Measurements from ENCODE around the gene CMPK2.
"Not testable (repeated sequence)": the region's sequence is repeated elsewhere in the genome, so short reads cannot be mapped to it uniquely, and the experiment has no call there.

The CMPK2 gene

GRCh38 chr2:6902581-6902980, 36.9 kb upstream of the CMPK2 start:
- not testable (repeated sequence) for H3K27me3 ChIP-seq (ENCODE audit: control insufficient read depth in 2 of 2, insufficient read depth in 2 of 2, low read length in 2 of 2); H3K9ac ChIP-seq (ENCODE audit: low read depth in 1 of 2, low read length in 2 of 2); H3K9me3 ChIP-seq (ENCODE audit: control insufficient read depth in 2 of 2, low read length in 2 of 2); H3K4me1 ChIP-seq (ENCODE audit: control insufficient read depth in 2 of 2, insufficient read depth in 2 of 2, low read length in 2 of 2); H3K27ac ChIP-seq (ENCODE audit: low read depth in 2 of 2, low read length in 2 of 2); H3K36me3 ChIP-seq (ENCODE audit: control insufficient read depth in 2 of 2, insufficient read depth in 2 of 2, low read length in 2 of 2); H3K4me3 ChIP-seq (ENCODE audit: low read length in 2 of 2)

- Histone ChIP-seq H3K9ac (ENCODE audit: low read depth in 1 of 2, low read length in 2 of 2) (no peak overlapping the region), H3K27ac (ENCODE audit: low read depth in 2 of 2, low read length in 2 of 2) (no peak overlapping the region), H3K4me3 (ENCODE audit: low read length in 2 of 2) (no peak overlapping the region), H3K4me1 (ENCODE audit: control insufficient read depth in 2 of 2, insufficient read depth in 2 of 2, low read length in 2 of 2) (no peaks in the 10 kb centered on the region), H3K27me3 (ENCODE audit: control insufficient read depth in 2 of 2, insufficient read depth in 2 of 2, low read length in 2 of 2) (no peaks in the 10 kb centered on the region), H3K36me3 (ENCODE audit: control insufficient read depth in 2 of 2, insufficient read depth in 2 of 2, low read length in 2 of 2) (no peaks in the 10 kb centered on the region), H3K9me3 (ENCODE audit: control insufficient read depth in 2 of 2, low read length in 2 of 2) (no peaks in the 10 kb centered on the region)
Measured at GRCh38 chr2:6896930-6897759, 31.4 kb upstream of the CMPK2 start.

GRCh38 chr2:6893876-6894482, 28.3 kb upstream of the CMPK2 start:
- H3K9me3 ChIP-seq (ENCODE audit: control insufficient read depth in 2 of 2, low read length in 2 of 2): no peaks in the 10 kb centered on the region
- H3K27ac ChIP-seq (ENCODE audit: low read depth in 2 of 2, low read length in 2 of 2): no peak overlapping the region
- no peaks in the 10 kb centered on the region for H3K36me3 ChIP-seq (ENCODE audit: control insufficient read depth in 2 of 2, insufficient read depth in 2 of 2, low read length in 2 of 2)
- no peak overlapping the region for H3K9ac ChIP-seq (ENCODE audit: low read depth in 1 of 2, low read length in 2 of 2)
- H3K27me3 ChIP-seq (ENCODE audit: control insufficient read depth in 2 of 2, insufficient read depth in 2 of 2, low read length in 2 of 2): no peaks in the 10 kb centered on the region
- H3K4me1 ChIP-seq (ENCODE audit: control insufficient read depth in 2 of 2, insufficient read depth in 2 of 2, low read length in 2 of 2): no peaks in the 10 kb centered on the region
- no peak overlapping the region for H3K4me3 ChIP-seq (ENCODE audit: low read length in 2 of 2)

- no peaks in the 10 kb centered on the region for H3K4me1 ChIP-seq (ENCODE audit: control insufficient read depth in 2 of 2, insufficient read depth in 2 of 2, low read length in 2 of 2)
- no peak overlapping the region for H3K27ac ChIP-seq (ENCODE audit: low read depth in 2 of 2, low read length in 2 of 2)
- no peak overlapping the region for H3K4me3 ChIP-seq (ENCODE audit: low read length in 2 of 2)
- H3K36me3 ChIP-seq (ENCODE audit: control insufficient read depth in 2 of 2, insufficient read depth in 2 of 2, low read length in 2 of 2): no peaks in the 10 kb centered on the region
- H3K9me3 ChIP-seq (ENCODE audit: control insufficient read depth in 2 of 2, low read length in 2 of 2): no peaks in the 10 kb centered on the region
- no peaks in the 10 kb centered on the region for H3K27me3 ChIP-seq (ENCODE audit: control insufficient read depth in 2 of 2, insufficient read depth in 2 of 2, low read length in 2 of 2)
- H3K9ac ChIP-seq (ENCODE audit: low read depth in 1 of 2, low read length in 2 of 2): no peak overlapping the region
Measured at GRCh38 chr2:6888724-6889123, 23.0 kb upstream of the CMPK2 start.

- Histone ChIP-seq H3K4me3 (ENCODE audit: low read length in 2 of 2) (no peak overlapping the region), H3K36me3 (ENCODE audit: control insufficient read depth in 2 of 2, insufficient read depth in 2 of 2, low read length in 2 of 2) (no peaks in the 10 kb centered on the region), H3K9ac (ENCODE audit: low read depth in 1 of 2, low read length in 2 of 2) (no peak overlapping the region)
Measured at GRCh38 chr2:6887751-6888192, 22.1 kb upstream of the CMPK2 start.

GRCh38 chr2:6885968-6886367, 20.3 kb upstream of the CMPK2 start:
- peaks cover 0 to under 1% of the 10 kb centered on the region in 2 donors for H3K4me1 ChIP-seq (ENCODE audit: control insufficient read depth in 2 of 2, insufficient read depth in 2 of 2, low read length in 2 of 2)
- no peak overlapping the region for H3K27ac ChIP-seq (ENCODE audit: low read depth in 2 of 2, low read length in 2 of 2)
- H3K27me3 ChIP-seq (ENCODE audit: control insufficient read depth in 2 of 2, insufficient read depth in 2 of 2, low read length in 2 of 2): no peaks in the 10 kb centered on the region
- no peaks in the 10 kb centered on the region for H3K36me3 ChIP-seq (ENCODE audit: control insufficient read depth in 2 of 2, insufficient read depth in 2 of 2, low read length in 2 of 2)
- H3K9me3 ChIP-seq (ENCODE audit: control insufficient read depth in 2 of 2, low read length in 2 of 2): no peaks in the 10 kb centered on the region
- no peak overlapping the region for H3K4me3 ChIP-seq (ENCODE audit: low read length in 2 of 2)
- no peak overlapping the region for H3K9ac ChIP-seq (ENCODE audit: low read depth in 1 of 2, low read length in 2 of 2)

More at GRCh38 chr2:6887751-6888192, 22.1 kb upstream of the CMPK2 start:
- Histone ChIP-seq H3K27ac (ENCODE audit: low read depth in 2 of 2, low read length in 2 of 2) (no peak overlapping the region), H3K27me3 (ENCODE audit: control insufficient read depth in 2 of 2, insufficient read depth in 2 of 2, low read length in 2 of 2) (no peaks in the 10 kb centered on the region), H3K9me3 (ENCODE audit: control insufficient read depth in 2 of 2, low read length in 2 of 2) (no peaks in the 10 kb centered on the region), H3K4me1 (ENCODE audit: control insufficient read depth in 2 of 2, insufficient read depth in 2 of 2, low read length in 2 of 2) (no peaks in the 10 kb centered on the region)

- peaks cover 0 to 2% of the 10 kb centered on the region in 2 donors for H3K4me1 ChIP-seq (ENCODE audit: control insufficient read depth in 2 of 2, insufficient read depth in 2 of 2, low read length in 2 of 2)
- H3K27me3 ChIP-seq (ENCODE audit: control insufficient read depth in 2 of 2, insufficient read depth in 2 of 2, low read length in 2 of 2): no peaks in the 10 kb centered on the region
- H3K36me3 ChIP-seq (ENCODE audit: control insufficient read depth in 2 of 2, insufficient read depth in 2 of 2, low read length in 2 of 2): no peaks in the 10 kb centered on the region
- no peak overlapping the region for H3K27ac ChIP-seq (ENCODE audit: low read depth in 2 of 2, low read length in 2 of 2)
- no peak overlapping the region for H3K9ac ChIP-seq (ENCODE audit: low read depth in 1 of 2, low read length in 2 of 2)
- no peak overlapping the region for H3K4me3 ChIP-seq (ENCODE audit: low read length in 2 of 2)
- no peaks in the 10 kb centered on the region for H3K9me3 ChIP-seq (ENCODE audit: control insufficient read depth in 2 of 2, low read length in 2 of 2)
Measured at GRCh38 chr2:6885551-6885950, 19.8 kb upstream of the CMPK2 start.

GRCh38 chr2:6883448-6884122, 17.9 kb upstream of the CMPK2 start:
- H3K27me3 ChIP-seq (ENCODE audit: control insufficient read depth in 2 of 2, insufficient read depth in 2 of 2, low read length in 2 of 2): no peaks in the 10 kb centered on the region
- H3K36me3 ChIP-seq (ENCODE audit: control insufficient read depth in 2 of 2, insufficient read depth in 2 of 2, low read length in 2 of 2): no peaks in the 10 kb centered on the region
- H3K9me3 ChIP-seq (ENCODE audit: control insufficient read depth in 2 of 2, low read length in 2 of 2): no peaks in the 10 kb centered on the region
- H3K27ac ChIP-seq (ENCODE audit: low read depth in 2 of 2, low read length in 2 of 2): no peak overlapping the region
- peaks cover 0 to 2% of the 10 kb centered on the region in 2 donors for H3K4me1 ChIP-seq (ENCODE audit: control insufficient read depth in 2 of 2, insufficient read depth in 2 of 2, low read length in 2 of 2)
- H3K4me3 ChIP-seq (ENCODE audit: low read length in 2 of 2): no peak overlapping the region
- no peak overlapping the region for H3K9ac ChIP-seq (ENCODE audit: low read depth in 1 of 2, low read length in 2 of 2)

- Histone ChIP-seq H3K9me3 (ENCODE audit: control insufficient read depth in 2 of 2, low read length in 2 of 2) (no peaks in the 10 kb centered on the region), H3K9ac (ENCODE audit: low read depth in 1 of 2, low read length in 2 of 2) (no peak overlapping the region), H3K4me3 (ENCODE audit: low read length in 2 of 2) (no peak overlapping the region), H3K27me3 (ENCODE audit: control insufficient read depth in 2 of 2, insufficient read depth in 2 of 2, low read length in 2 of 2) (no peaks in the 10 kb centered on the region), H3K27ac (ENCODE audit: low read depth in 2 of 2, low read length in 2 of 2) (no peak overlapping the region), H3K4me1 (ENCODE audit: control insufficient read depth in 2 of 2, insufficient read depth in 2 of 2, low read length in 2 of 2) (peaks cover 3 to 6% of the 10 kb centered on the region in 2 donors), H3K36me3 (ENCODE audit: control insufficient read depth in 2 of 2, insufficient read depth in 2 of 2, low read length in 2 of 2) (no peaks in the 10 kb centered on the region)
Measured at GRCh38 chr2:6881516-6881915, 15.8 kb upstream of the CMPK2 start.

GRCh38 chr2:6881046-6881445, 15.3 kb upstream of the CMPK2 start:
- Histone ChIP-seq H3K9ac (ENCODE audit: low read depth in 1 of 2, low read length in 2 of 2) (no peak overlapping the region), H3K27ac (ENCODE audit: low read depth in 2 of 2, low read length in 2 of 2) (no peak overlapping the region), H3K36me3 (ENCODE audit: control insufficient read depth in 2 of 2, insufficient read depth in 2 of 2, low read length in 2 of 2) (no peaks in the 10 kb centered on the region), H3K4me1 (ENCODE audit: control insufficient read depth in 2 of 2, insufficient read depth in 2 of 2, low read length in 2 of 2) (peaks cover 3 to 6% of the 10 kb centered on the region in 2 donors), H3K4me3 (ENCODE audit: low read length in 2 of 2) (no peak overlapping the region), H3K27me3 (ENCODE audit: control insufficient read depth in 2 of 2, insufficient read depth in 2 of 2, low read length in 2 of 2) (no peaks in the 10 kb centered on the region), H3K9me3 (ENCODE audit: control insufficient read depth in 2 of 2, low read length in 2 of 2) (no peaks in the 10 kb centered on the region)

All from mucosa of rectum (tissue), 2 donors.